ENCODE data around the gene PRPF6.

PRPF6 gene

GRCh38 chr20:64025826-64026412 lies 45.0 kb downstream of the PRPF6 start:
- peak; percentile 32; the same call in 1 of the 3 replicates for ATAC-seq

GRCh38 chr20:64027981-64028685 lies 47.2 kb downstream of the PRPF6 start:
- TF ChIP-seq TSHZ2 (CRISPR knock-in tag; IDR thresholded peaks at IDR 0.05), result no peak
- no peak for TF ChIP-seq ZNF8 (CRISPR knock-in tag; IDR thresholded peaks at IDR 0.05)
- TF ChIP-seq BACH2 (CRISPR knock-in tag; IDR thresholded peaks at IDR 0.05; ENCODE audit: borderline replicate concordance), result no peak
- TF ChIP-seq ESRRG (CRISPR knock-in tag; IDR thresholded peaks at IDR 0.05), result no peak
- no peak for TF ChIP-seq SNAI2 (CRISPR knock-in tag; IDR thresholded peaks at IDR 0.05)
- TF ChIP-seq ISL1 (CRISPR knock-in tag; IDR thresholded peaks at IDR 0.05), result no peak
- TF ChIP-seq ZFP30 (CRISPR knock-in tag; IDR thresholded peaks at IDR 0.05), result no peak
- no peak for TF ChIP-seq TOX (CRISPR knock-in tag; IDR thresholded peaks at IDR 0.05; ENCODE audit: borderline replicate concordance)
- TF ChIP-seq ZFP3 (CRISPR knock-in tag; IDR thresholded peaks at IDR 0.05), result no peak
- no peak for TF ChIP-seq CSDC2 (CRISPR knock-in tag; IDR thresholded peaks at IDR 0.05)
- no peak for ATAC-seq

More at GRCh38 chr20:64025826-64026412, 45.0 kb downstream of the PRPF6 start:
- TF ChIP-seq ARNTL (CRISPR knock-in tag; IDR thresholded peaks at IDR 0.05; ENCODE audit: borderline replicate concordance, low read depth) (no peak), ZNF8 (CRISPR knock-in tag; IDR thresholded peaks at IDR 0.05) (no peak), CSRNP3 (CRISPR knock-in tag; IDR thresholded peaks at IDR 0.05) (no peak), BACH2 (CRISPR knock-in tag; IDR thresholded peaks at IDR 0.05; ENCODE audit: borderline replicate concordance) (no peak), PATZ1 (CRISPR knock-in tag; IDR thresholded peaks at IDR 0.05; ENCODE audit: borderline replicate concordance) (no peak), ISL1 (CRISPR knock-in tag; IDR thresholded peaks at IDR 0.05) (no peak), ZNF70 (CRISPR knock-in tag; IDR thresholded peaks at IDR 0.05) (no peak), CREB5 (CRISPR knock-in tag; IDR thresholded peaks at IDR 0.05; ENCODE audit: low read depth) (no peak), PPARA (CRISPR knock-in tag; IDR thresholded peaks at IDR 0.05; ENCODE audit: borderline replicate concordance) (no peak), ZFP30 (CRISPR knock-in tag; IDR thresholded peaks at IDR 0.05) (no peak), ZFP3 (CRISPR knock-in tag; IDR thresholded peaks at IDR 0.05) (no peak), TOX (CRISPR knock-in tag; IDR thresholded peaks at IDR 0.05; ENCODE audit: borderline replicate concordance) (no peak), TCF4 (CRISPR knock-in tag; IDR thresholded peaks at IDR 0.05; ENCODE audit: borderline replicate concordance) (no peak), GLIS3 (CRISPR knock-in tag; IDR thresholded peaks at IDR 0.05) (no peak), ZNF565 (CRISPR knock-in tag; conservative IDR thresholded peaks at IDR 0.05; ENCODE audit: low read depth) (no peak), TSHZ2 (CRISPR knock-in tag; IDR thresholded peaks at IDR 0.05) (no peak), RARB (CRISPR knock-in tag; IDR thresholded peaks at IDR 0.05) (no peak)

Data from SK-N-SH treated with all-trans-retinoic acid at 6 μM for 48 hours (cell line).